Astrocyte (in vitro differentiated cells and primary cell): ENCODE measurements around the gene PAPOLB. TPM values are rescaled to one million over a fixed set of nuclear protein-coding genes. Genes with fewer than 3 reads are reported as not detected.
"Not testable (repeated sequence)": the region's sequence is repeated elsewhere in the genome, so short reads cannot be mapped to it uniquely, and the experiment has no call there.

Source experiments
- DNase-seq: peaks from one replicate; pipeline ENCODE4 v3.0.0-alpha.2; 2010; ENCODE audit warnings: low read depth
- FAIRE-seq: peaks from 2 replicates; lab custom pipeline; 2011; peaks lifted over from hg19 to GRCh38; lab: Jason Lieb, UNC
- H2AFZ ChIP-seq: 2 replicates; pipeline ENCODE4 v1.6.0; 2012; ENCODE audit warnings: low read depth, low read length, inconsistent platforms
- H3K27ac ChIP-seq: 2 replicates; pipeline ENCODE4 v1.5.1; 2011; ENCODE audit warnings: low read depth, low read length, inconsistent platforms
- H3K27me3 ChIP-seq: 2 replicates; pipeline ENCODE4 v1.6.0; 2011; ENCODE audit warnings: low read length, inconsistent platforms; ENCODE audit not compliant: insufficient read depth
- H3K36me3 ChIP-seq: 2 replicates; pipeline ENCODE4 v1.5.1; 2011; ENCODE audit warnings: low read length, inconsistent platforms; ENCODE audit not compliant: insufficient read depth
- H3K4me1 ChIP-seq: 2 replicates; pipeline ENCODE4 v1.5.1; 2011; ENCODE audit warnings: low read length, inconsistent platforms; ENCODE audit not compliant: insufficient read depth
- H3K4me2 ChIP-seq: 2 replicates; pipeline ENCODE4 v1.6.0; 2012; ENCODE audit warnings: low read length, inconsistent platforms
- H3K4me3 ChIP-seq: 2 replicates; pipeline ENCODE4 v1.5.1; 2011; ENCODE audit warnings: low read depth, mild to moderate bottlenecking, low read length, inconsistent platforms; ENCODE audit not compliant: insufficient read depth
- H3K79me2 ChIP-seq: 2 replicates; pipeline ENCODE4 v1.6.0; 2012; ENCODE audit warnings: mild to moderate bottlenecking, low read length, inconsistent platforms; ENCODE audit not compliant: insufficient read depth
- H3K9ac ChIP-seq: 2 replicates; pipeline ENCODE4 v1.6.0; 2012; ENCODE audit warnings: mild to moderate bottlenecking, low read length, inconsistent platforms
- H3K9me3 ChIP-seq: 2 replicates; pipeline ENCODE4 v1.5.1; 2012; ENCODE audit warnings: low read depth, mild to moderate bottlenecking, low read length, inconsistent platforms; ENCODE audit not compliant: insufficient read depth
- H4K20me1 ChIP-seq: 2 replicates; pipeline ENCODE4 v1.6.0; 2012; ENCODE audit warnings: low read length, inconsistent platforms; ENCODE audit not compliant: insufficient read depth
- H3K27ac Mint-ChIP-seq: one replicate; pipeline ENCODE4 v1.8.0; 2021; ENCODE audit warnings: mild to moderate bottlenecking, mixed read lengths; ENCODE audit not compliant: unreplicated experiment
- H3K27me3 Mint-ChIP-seq: one replicate; pipeline ENCODE4 v1.8.0; 2021; ENCODE audit warnings: low read depth, mixed read lengths; ENCODE audit not compliant: unreplicated experiment
- H3K36me3 Mint-ChIP-seq: one replicate; pipeline ENCODE4 v1.8.0; 2021; ENCODE audit warnings: low read depth, mixed read lengths; ENCODE audit not compliant: unreplicated experiment
- H3K4me1 Mint-ChIP-seq: one replicate; pipeline ENCODE4 v1.8.0; 2021; ENCODE audit warnings: low read depth, mixed read lengths; ENCODE audit not compliant: unreplicated experiment
- H3K4me3 Mint-ChIP-seq: one replicate; pipeline ENCODE4 v1.8.0; 2021; ENCODE audit warnings: mild to moderate bottlenecking, moderate library complexity, mixed read lengths; ENCODE audit not compliant: unreplicated experiment
- H3K9me3 Mint-ChIP-seq: one replicate; pipeline ENCODE4 v1.8.0; 2021; ENCODE audit warnings: mild to moderate bottlenecking, mixed read lengths; ENCODE audit not compliant: unreplicated experiment
- CTCF ChIP-seq: IDR thresholded peaks from 2 replicates; pipeline ENCODE4 v1.5.1; 2011; ENCODE audit warnings: low read depth, mild to moderate bottlenecking, inconsistent platforms, low read length, moderate library complexity; ENCODE audit not compliant: insufficient read depth
- EZH2 ChIP-seq: IDR thresholded peaks from 2 replicates; pipeline ENCODE4 v1.6.1; 2012; ENCODE audit warnings: mild to moderate bottlenecking, low read length, inconsistent platforms; ENCODE audit not compliant: insufficient read depth
- total RNA-seq: library from RNA; stranded (reverse); gene quantifications from 2 replicates; pipeline ENCODE4 v1.2.1, GENCODE V29; 2021

Gene PAPOLB
- total RNA-seq, 1 donor from 2014 or later: not detected

- H3K9me3 ChIP-seq: no peaks in the 10 kb centered on the region
- peaks cover 10% of the 10 kb centered on the region for H3K9me3 Mint-ChIP-seq
- H3K36me3 ChIP-seq: no peaks in the 10 kb centered on the region
- TF ChIP-seq CTCF (no peak), EZH2 (no peak)
- H3K79me2 ChIP-seq: no peaks in the 10 kb centered on the region
- H3K4me3 Mint-ChIP-seq: no peak overlapping the region
- no peaks in the 10 kb centered on the region for H4K20me1 ChIP-seq
- DNase-seq: no peak
- no peaks in the 10 kb centered on the region for H3K4me1 ChIP-seq
- peaks cover 3% of the 10 kb centered on the region for H3K36me3 Mint-ChIP-seq
- H3K27me3 ChIP-seq: peaks cover 2% of the 10 kb centered on the region
- H3K4me3 ChIP-seq: no peak overlapping the region
- H3K4me2 ChIP-seq: no peak overlapping the region
- no peak overlapping the region for H3K27ac ChIP-seq
- no peak for FAIRE-seq
- H3K9ac ChIP-seq: no peak overlapping the region
- H2AFZ ChIP-seq: no peak overlapping the region
- H3K27me3 Mint-ChIP-seq: peaks cover 21% of the 10 kb centered on the region
- no peaks in the 10 kb centered on the region for H3K4me1 Mint-ChIP-seq
- no peak overlapping the region for H3K27ac Mint-ChIP-seq
Observed at GRCh38 chr7:4894482-4894881, 32.7 kb upstream of the PAPOLB start.

- no peak overlapping the region for H3K4me2 ChIP-seq
- H2AFZ ChIP-seq: no peak overlapping the region
- H3K4me3 ChIP-seq: no peak overlapping the region
- no peaks in the 10 kb centered on the region for H3K9me3 ChIP-seq
- FAIRE-seq: no peak
- H3K27ac ChIP-seq: no peak overlapping the region
- H3K36me3 Mint-ChIP-seq: peaks cover 3% of the 10 kb centered on the region
- H4K20me1 ChIP-seq: no peaks in the 10 kb centered on the region
- no peaks in the 10 kb centered on the region for H3K36me3 ChIP-seq
- peaks cover 23% of the 10 kb centered on the region for H3K27me3 Mint-ChIP-seq
- H3K4me3 Mint-ChIP-seq: no peak overlapping the region
- TF ChIP-seq EZH2: no peak
- TF ChIP-seq CTCF: no peak
- H3K79me2 ChIP-seq: no peaks in the 10 kb centered on the region
- peaks cover 8% of the 10 kb centered on the region for H3K9me3 Mint-ChIP-seq
- H3K27me3 ChIP-seq: peaks cover 2% of the 10 kb centered on the region
- no peak for DNase-seq
- H3K4me1 Mint-ChIP-seq: no peaks in the 10 kb centered on the region
- H3K9ac ChIP-seq: no peak overlapping the region
- no peak overlapping the region for H3K27ac Mint-ChIP-seq
- no peaks in the 10 kb centered on the region for H3K4me1 ChIP-seq
Observed at GRCh38 chr7:4893929-4894475, 32.2 kb upstream of the PAPOLB start.

GRCh38 chr7:4893188-4893587, 31.4 kb upstream of the PAPOLB start:
- not testable (repeated sequence) for H3K4me3 Mint-ChIP-seq, H3K4me1 Mint-ChIP-seq, H3K36me3 Mint-ChIP-seq, H3K27ac ChIP-seq, FAIRE-seq, DNase-seq, H3K4me3 ChIP-seq, H3K9me3 Mint-ChIP-seq, H3K9ac ChIP-seq, H3K4me1 ChIP-seq, H3K4me2 ChIP-seq, H3K27ac Mint-ChIP-seq, H3K9me3 ChIP-seq, H3K36me3 ChIP-seq, H4K20me1 ChIP-seq, H3K79me2 ChIP-seq, H2AFZ ChIP-seq, H3K27me3 ChIP-seq
- peaks cover 19% of the 10 kb centered on the region for H3K27me3 Mint-ChIP-seq

GRCh38 chr7:4891522-4891921, 29.7 kb upstream of the PAPOLB start:
- H3K27me3 Mint-ChIP-seq: peaks cover 23% of the 10 kb centered on the region
- not testable (repeated sequence) for H3K27ac Mint-ChIP-seq, H3K36me3 Mint-ChIP-seq, H3K27me3 ChIP-seq, H3K9ac ChIP-seq, H3K4me3 Mint-ChIP-seq, H3K9me3 Mint-ChIP-seq, FAIRE-seq, H3K9me3 ChIP-seq, H3K79me2 ChIP-seq, H4K20me1 ChIP-seq, DNase-seq, H3K4me1 Mint-ChIP-seq, H3K4me2 ChIP-seq, H3K4me1 ChIP-seq, H3K4me3 ChIP-seq, H3K27ac ChIP-seq, H2AFZ ChIP-seq, H3K36me3 ChIP-seq
